A673 (cell line): Measurements from ENCODE around the gene KIF3A.

ENCODE experiments used
- CTCF ChIP-seq: fragments of 300-800, 200-600 bp; sonication (generic); conservative IDR thresholded peaks from 2 replicates; pipeline ENCODE4 v1.5.1; 2017; ENCODE audit warnings: low read depth, mild to moderate bottlenecking, antibody characterized with exemption, low read length, moderate library complexity, mixed read lengths
- EZH2 ChIP-seq: fragments of 200-600 bp; sonication (generic); IDR thresholded peaks from 2 replicates; pipeline ENCODE4 v1.6.1; 2017; ENCODE audit warnings: borderline replicate concordance, low read depth, mild to moderate bottlenecking, mixed read lengths, antibody characterized with exemption, low read length; ENCODE audit not compliant: poor library complexity, severe bottlenecking

DNA sequence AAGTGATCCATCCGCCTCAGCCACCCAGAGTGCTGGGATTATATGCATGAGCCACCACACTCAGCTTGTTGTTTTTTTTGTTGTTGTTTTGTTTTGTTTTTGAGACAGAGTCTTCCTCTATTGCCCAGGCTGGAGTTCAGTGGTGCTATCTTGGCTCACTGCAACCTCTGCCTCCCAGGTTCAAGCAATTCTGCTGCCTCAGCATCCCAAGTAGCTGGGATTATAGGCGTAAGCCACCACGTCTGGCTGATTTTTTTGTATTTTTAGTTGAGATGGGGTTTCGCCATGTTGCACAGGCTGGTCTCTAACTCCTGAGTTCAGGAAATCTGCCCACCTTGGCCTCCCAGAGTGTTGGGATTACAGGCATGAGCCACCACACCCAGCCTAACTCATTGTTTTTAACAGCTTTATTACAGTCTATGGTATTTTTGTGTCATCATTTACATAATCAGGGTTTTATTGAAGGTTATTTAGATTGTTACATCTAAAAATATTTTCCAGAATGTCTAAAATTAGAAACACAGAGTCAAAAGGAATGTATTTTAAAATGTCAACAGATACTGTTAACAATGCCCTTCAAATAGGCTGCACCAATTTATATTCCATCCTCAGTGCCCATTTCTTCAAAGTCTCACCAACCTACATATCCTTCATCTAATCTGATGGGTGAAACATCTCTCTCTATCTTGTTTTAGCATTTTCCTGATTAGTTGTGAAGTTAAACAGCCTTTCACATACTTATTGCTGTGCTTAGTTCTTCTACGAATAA lies 18.6 kb downstream of the KIF3A start:
- TF ChIP-seq CTCF (no peak), EZH2 (no peak)
